Stimulated activated naive CD8-positive, alpha-beta T cell treated with anti-CD3 and anti-CD28 coated beads, Interleukin-15, Interleukin-2, amounts not matched to agents 100 ng/mL and 50 ng/mL, for 24 hours (primary cell): Measurements from ENCODE around the gene ENDOU.

Experiments
- H3K27ac Mint-ChIP-seq: one replicate; pipeline ENCODE4 v1.8.0; 2021; ENCODE audit warnings: mild to moderate bottlenecking, mixed read lengths
- H3K27me3 Mint-ChIP-seq: one replicate; pipeline ENCODE4 v1.8.0; 2021; ENCODE audit warnings: mixed read lengths
- H3K36me3 Mint-ChIP-seq: one replicate; pipeline ENCODE4 v1.8.0; 2021; ENCODE audit warnings: low read depth, mixed read lengths
- H3K4me1 Mint-ChIP-seq: one replicate; pipeline ENCODE4 v1.8.0; 2021; ENCODE audit warnings: low read depth, mixed read lengths
- H3K4me3 Mint-ChIP-seq: one replicate; pipeline ENCODE4 v1.8.0; 2021; ENCODE audit warnings: mild to moderate bottlenecking, mixed read lengths
- H3K9me3 Mint-ChIP-seq: one replicate; pipeline ENCODE4 v1.8.0; 2021; ENCODE audit warnings: mixed read lengths

Gene ENDOU

DNA sequence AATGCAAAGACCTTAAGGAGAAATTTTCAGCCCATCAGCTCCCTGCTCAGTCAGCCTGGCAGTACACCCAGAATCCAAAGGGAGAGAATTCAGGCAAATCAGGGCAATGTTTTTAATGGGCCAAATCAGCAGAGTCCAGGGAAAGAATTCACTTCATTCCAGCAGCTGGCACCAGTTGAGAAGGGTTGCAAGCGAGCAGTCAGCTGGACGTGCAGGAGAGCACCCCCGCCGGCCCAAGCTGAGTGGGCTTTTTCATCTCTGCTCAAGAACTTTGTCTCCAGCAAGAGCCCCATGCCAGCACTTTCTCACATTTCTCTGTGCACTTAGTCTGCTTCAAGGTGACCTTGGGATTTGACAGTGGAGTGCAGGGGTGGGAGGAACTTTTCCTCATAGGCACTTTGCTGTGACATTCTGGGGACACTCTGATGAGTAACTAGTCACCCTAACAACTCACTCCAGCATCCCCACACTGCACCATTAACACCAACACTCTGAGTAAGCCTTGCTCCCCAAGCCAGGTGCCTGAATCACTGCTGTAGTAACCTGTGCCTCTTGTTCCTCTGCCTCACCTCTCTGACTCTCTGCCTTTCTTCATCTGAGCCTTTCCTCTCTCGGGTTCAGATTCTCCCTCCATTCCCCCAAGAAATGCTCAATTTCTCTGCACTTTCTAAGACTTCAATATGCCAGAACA, 2.2 kb downstream of the ENDOU start:
- peaks cover 18% of the 10 kb centered on the region for H3K36me3 Mint-ChIP-seq
- H3K4me3 Mint-ChIP-seq: no peak overlapping the region
- no peaks in the 10 kb centered on the region for H3K27me3 Mint-ChIP-seq
- peaks cover 57% of the 10 kb centered on the region for H3K4me1 Mint-ChIP-seq
- no peaks in the 10 kb centered on the region for H3K9me3 Mint-ChIP-seq
- H3K27ac Mint-ChIP-seq: no peak overlapping the region

DNA sequence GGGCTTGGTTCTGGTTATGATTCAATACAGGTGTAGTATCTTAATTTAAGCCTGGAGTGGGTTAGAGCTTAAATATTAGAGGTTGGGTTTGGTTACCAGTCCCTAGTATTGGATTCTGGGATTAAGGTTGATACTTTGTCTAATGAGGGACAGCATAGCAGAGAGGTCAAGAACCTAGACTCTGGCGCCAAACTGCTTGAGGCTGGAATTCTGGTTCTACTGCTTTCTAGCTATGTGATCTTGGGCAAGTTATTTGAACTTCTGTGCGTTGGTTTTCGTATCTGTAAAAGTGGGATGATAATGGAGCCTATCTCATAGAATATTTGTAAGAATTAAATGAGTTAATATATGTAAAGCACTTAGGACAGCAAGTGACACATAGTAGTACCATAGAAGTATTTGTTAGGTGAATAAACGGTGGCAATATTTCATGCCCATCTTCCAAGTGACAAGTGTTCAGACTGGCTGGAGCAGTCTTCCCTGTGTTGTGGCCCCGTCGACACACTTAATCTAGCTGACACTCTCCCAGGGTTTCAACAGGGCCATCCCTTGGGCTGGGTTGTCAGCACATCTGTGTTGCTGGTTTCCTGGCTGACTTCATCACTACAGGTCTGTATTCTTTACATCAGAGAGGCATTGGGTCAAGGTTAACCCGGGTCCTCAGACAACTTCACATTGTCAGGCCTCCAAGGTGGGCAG, 3.0 kb downstream of the ENDOU start:
- Mint-ChIP-seq H3K4me1 (peaks cover 65% of the 10 kb centered on the region), H3K4me3 (no peak overlapping the region), H3K27me3 (no peaks in the 10 kb centered on the region), H3K27ac (no peak overlapping the region), H3K9me3 (no peaks in the 10 kb centered on the region), H3K36me3 (peaks cover 18% of the 10 kb centered on the region)

- peak overlapping the region; percentile 8 for H3K4me3 Mint-ChIP-seq
These were observed 3.8 kb downstream of the ENDOU start for GRCh38 chr12:47721431-47721973.

GRCh38 chr12:47718531-47718930, 6.8 kb downstream of the ENDOU start:
- peaks cover 67% of the 10 kb centered on the region for H3K4me1 Mint-ChIP-seq
- H3K4me3 Mint-ChIP-seq: no peak overlapping the region
- H3K27me3 Mint-ChIP-seq: no peaks in the 10 kb centered on the region
- no peak overlapping the region for H3K27ac Mint-ChIP-seq
- H3K9me3 Mint-ChIP-seq: no peaks in the 10 kb centered on the region
- peaks cover 12% of the 10 kb centered on the region for H3K36me3 Mint-ChIP-seq

More at GRCh38 chr12:47721431-47721973, 3.8 kb downstream of the ENDOU start:
- no peaks in the 10 kb centered on the region for H3K9me3 Mint-ChIP-seq
- H3K27ac Mint-ChIP-seq: peak overlapping the region; percentile 27
- peaks cover 68% of the 10 kb centered on the region for H3K4me1 Mint-ChIP-seq
- H3K36me3 Mint-ChIP-seq: peaks cover 18% of the 10 kb centered on the region
- H3K27me3 Mint-ChIP-seq: no peaks in the 10 kb centered on the region

GRCh38 chr12:47717443-47718193, 7.7 kb downstream of the ENDOU start:
- H3K27me3 Mint-ChIP-seq: no peaks in the 10 kb centered on the region
- no peaks in the 10 kb centered on the region for H3K9me3 Mint-ChIP-seq
- peaks cover 12% of the 10 kb centered on the region for H3K36me3 Mint-ChIP-seq
- H3K4me3 Mint-ChIP-seq: no peak overlapping the region
- peaks cover 60% of the 10 kb centered on the region for H3K4me1 Mint-ChIP-seq
- H3K27ac Mint-ChIP-seq: peak overlapping the region; percentile 62

DNA sequence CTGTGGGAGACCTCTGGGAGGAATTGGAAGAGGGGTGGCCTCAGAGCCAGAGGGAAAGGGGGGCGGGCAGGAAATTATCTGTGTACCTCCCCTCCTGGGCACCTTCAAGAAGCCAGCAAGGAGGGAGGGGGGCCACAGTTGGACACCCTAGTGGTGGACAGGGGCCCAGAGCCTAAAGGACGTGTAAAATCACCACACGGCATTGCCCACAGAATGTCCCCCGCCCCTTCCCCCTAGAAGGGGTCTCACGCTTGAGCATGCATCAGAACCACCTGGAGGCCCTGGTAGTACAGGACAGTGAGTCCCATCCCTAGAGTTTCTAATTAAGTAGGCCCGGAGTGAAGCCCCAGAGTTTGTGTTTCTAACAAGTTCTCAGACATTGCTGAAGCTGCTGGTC, 8.2 kb downstream of the ENDOU start:
- Mint-ChIP-seq H3K4me3 (no peak overlapping the region), H3K36me3 (peaks cover 12% of the 10 kb centered on the region), H3K27me3 (no peaks in the 10 kb centered on the region), H3K9me3 (no peaks in the 10 kb centered on the region), H3K27ac (no peak overlapping the region), H3K4me1 (peaks cover 54% of the 10 kb centered on the region)

DNA sequence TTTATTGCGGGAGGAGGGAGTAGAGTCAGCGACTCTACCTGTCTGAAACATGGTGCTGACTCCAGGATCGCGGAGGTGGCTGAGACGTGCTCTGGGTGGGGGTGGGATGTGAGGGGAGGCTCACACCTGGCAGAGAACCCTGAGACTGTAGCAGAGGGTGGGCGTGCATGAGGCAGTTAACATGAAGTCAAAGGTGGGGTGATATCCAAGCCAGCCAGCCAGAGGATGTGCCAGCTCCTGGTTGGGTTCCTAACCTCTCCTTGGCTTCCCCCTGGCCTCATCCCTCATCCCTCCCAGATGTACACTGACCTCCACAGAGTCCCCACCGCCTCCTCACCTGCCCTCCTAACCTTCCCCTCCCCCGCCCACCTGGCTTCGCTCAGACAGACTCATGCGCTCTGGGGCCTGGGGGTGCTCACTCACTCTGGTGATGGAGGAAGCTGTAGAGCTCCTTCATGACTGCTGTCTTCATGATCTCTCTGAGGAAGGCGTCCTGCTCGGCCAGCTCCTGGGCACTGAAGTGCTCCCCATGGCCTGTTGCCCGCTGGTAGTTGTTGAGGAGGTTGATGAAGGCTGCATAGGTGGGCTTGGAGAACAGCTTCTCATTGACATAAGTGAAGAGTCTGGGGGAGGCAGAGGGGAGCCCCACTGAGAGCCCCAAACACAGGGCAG, 9.3 kb downstream of the ENDOU start:
- peaks cover 9% of the 10 kb centered on the region for H3K36me3 Mint-ChIP-seq
- no peak overlapping the region for H3K27ac Mint-ChIP-seq
- H3K4me1 Mint-ChIP-seq: peaks cover 44% of the 10 kb centered on the region
- H3K4me3 Mint-ChIP-seq: no peak overlapping the region
- H3K9me3 Mint-ChIP-seq: no peaks in the 10 kb centered on the region
- no peaks in the 10 kb centered on the region for H3K27me3 Mint-ChIP-seq

- Mint-ChIP-seq H3K9me3 (no peaks in the 10 kb centered on the region), H3K27me3 (no peaks in the 10 kb centered on the region), H3K27ac (no peak overlapping the region), H3K4me3 (no peak overlapping the region), H3K36me3 (peaks cover 5% of the 10 kb centered on the region), H3K4me1 (peaks cover 38% of the 10 kb centered on the region)
These were observed 9.9 kb downstream of the ENDOU start for GRCh38 chr12:47715393-47715876.

- H3K36me3 Mint-ChIP-seq: peaks cover 2% of the 10 kb centered on the region
- peaks cover 39% of the 10 kb centered on the region for H3K4me1 Mint-ChIP-seq
- H3K9me3 Mint-ChIP-seq: no peaks in the 10 kb centered on the region
- H3K27ac Mint-ChIP-seq: no peak overlapping the region
- no peak overlapping the region for H3K4me3 Mint-ChIP-seq
- H3K27me3 Mint-ChIP-seq: no peaks in the 10 kb centered on the region
These were observed 10.4 kb downstream of the ENDOU start for GRCh38 chr12:47714826-47715386.

- H3K9me3 Mint-ChIP-seq: no peaks in the 10 kb centered on the region
- H3K27ac Mint-ChIP-seq: no peak overlapping the region
- H3K4me1 Mint-ChIP-seq: peaks cover 52% of the 10 kb centered on the region
- H3K27me3 Mint-ChIP-seq: no peaks in the 10 kb centered on the region
- no peak overlapping the region for H3K4me3 Mint-ChIP-seq
- no peaks in the 10 kb centered on the region for H3K36me3 Mint-ChIP-seq
These were observed 13.1 kb downstream of the ENDOU start for GRCh38 chr12:47712171-47712570.

DNA sequence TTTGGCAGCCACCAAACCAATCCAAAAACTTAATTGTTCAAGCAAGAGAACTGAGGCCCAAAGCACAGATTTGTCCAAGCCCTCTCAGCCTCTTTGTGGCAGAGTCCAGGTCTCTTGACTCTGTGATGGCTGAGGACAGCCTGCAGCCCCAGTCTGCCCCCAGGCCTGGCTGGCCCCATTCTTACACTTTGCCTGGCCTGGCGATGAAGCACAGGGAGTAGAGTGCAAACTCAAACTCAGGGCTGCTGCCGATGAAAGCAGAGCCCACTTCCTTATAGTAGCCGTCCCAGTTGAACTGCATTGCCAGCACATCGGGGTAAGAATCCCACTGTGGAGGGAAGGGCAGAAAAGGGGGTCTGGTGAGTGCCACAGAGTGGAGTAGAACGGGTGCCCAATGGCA, 13.8 kb downstream of the ENDOU start:
- Mint-ChIP-seq H3K27ac (no peak overlapping the region), H3K27me3 (no peaks in the 10 kb centered on the region), H3K9me3 (no peaks in the 10 kb centered on the region), H3K4me1 (peaks cover 49% of the 10 kb centered on the region), H3K4me3 (no peak overlapping the region), H3K36me3 (no peaks in the 10 kb centered on the region)

- Mint-ChIP-seq H3K27ac (no peak overlapping the region), H3K4me1 (peaks cover 46% of the 10 kb centered on the region), H3K36me3 (no peaks in the 10 kb centered on the region), H3K27me3 (no peaks in the 10 kb centered on the region), H3K4me3 (no peak overlapping the region), H3K9me3 (no peaks in the 10 kb centered on the region)
These were observed 15.0 kb downstream of the ENDOU start for GRCh38 chr12:47710278-47710677.

DNA sequence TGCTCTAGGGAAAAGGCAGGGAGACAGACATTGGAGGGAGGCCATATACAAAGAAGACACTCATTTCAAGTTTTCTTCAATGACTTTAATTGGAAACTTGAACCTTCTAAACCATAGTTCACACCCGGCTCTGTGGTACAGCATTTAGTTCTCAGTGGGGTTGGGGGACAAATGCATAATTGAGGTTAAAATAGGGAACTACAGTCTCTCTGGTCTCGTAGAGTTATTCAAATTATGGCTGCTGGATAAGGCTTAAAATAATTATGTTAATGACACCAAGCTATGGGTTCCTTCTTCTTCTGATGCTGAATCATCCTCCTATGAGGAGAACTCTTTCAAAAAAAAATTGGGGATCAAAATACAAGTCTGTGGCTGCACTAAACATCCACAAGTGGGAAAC, 15.6 kb downstream of the ENDOU start:
- Mint-ChIP-seq H3K36me3 (peaks cover 4% of the 10 kb centered on the region), H3K27me3 (no peaks in the 10 kb centered on the region), H3K4me3 (no peak overlapping the region), H3K4me1 (peaks cover 46% of the 10 kb centered on the region), H3K9me3 (no peaks in the 10 kb centered on the region), H3K27ac (peak overlapping the region; percentile 21)

- no peaks in the 10 kb centered on the region for H3K9me3 Mint-ChIP-seq
- peaks cover 47% of the 10 kb centered on the region for H3K4me1 Mint-ChIP-seq
- peak overlapping the region; percentile 21 for H3K27ac Mint-ChIP-seq
- no peak overlapping the region for H3K4me3 Mint-ChIP-seq
- peaks cover 5% of the 10 kb centered on the region for H3K36me3 Mint-ChIP-seq
- H3K27me3 Mint-ChIP-seq: no peaks in the 10 kb centered on the region
These were observed 16.1 kb downstream of the ENDOU start for GRCh38 chr12:47709237-47709636.
